HG02852 (cell line): ENCODE results near the gene REP15.
"Not testable (repeated sequence)": the region's sequence is repeated elsewhere in the genome, so short reads cannot be mapped to it uniquely, and the experiment has no call there.

ENCODE experiments used
- ATAC-seq: cut with Tn5 transposase; IDR thresholded peaks from one replicate; pipeline ENCODE4 v1.9.1; 2021; ENCODE audit warnings: mild to moderate bottlenecking, moderate library complexity; ENCODE audit not compliant: unreplicated experiment

The REP15 gene

DNA sequence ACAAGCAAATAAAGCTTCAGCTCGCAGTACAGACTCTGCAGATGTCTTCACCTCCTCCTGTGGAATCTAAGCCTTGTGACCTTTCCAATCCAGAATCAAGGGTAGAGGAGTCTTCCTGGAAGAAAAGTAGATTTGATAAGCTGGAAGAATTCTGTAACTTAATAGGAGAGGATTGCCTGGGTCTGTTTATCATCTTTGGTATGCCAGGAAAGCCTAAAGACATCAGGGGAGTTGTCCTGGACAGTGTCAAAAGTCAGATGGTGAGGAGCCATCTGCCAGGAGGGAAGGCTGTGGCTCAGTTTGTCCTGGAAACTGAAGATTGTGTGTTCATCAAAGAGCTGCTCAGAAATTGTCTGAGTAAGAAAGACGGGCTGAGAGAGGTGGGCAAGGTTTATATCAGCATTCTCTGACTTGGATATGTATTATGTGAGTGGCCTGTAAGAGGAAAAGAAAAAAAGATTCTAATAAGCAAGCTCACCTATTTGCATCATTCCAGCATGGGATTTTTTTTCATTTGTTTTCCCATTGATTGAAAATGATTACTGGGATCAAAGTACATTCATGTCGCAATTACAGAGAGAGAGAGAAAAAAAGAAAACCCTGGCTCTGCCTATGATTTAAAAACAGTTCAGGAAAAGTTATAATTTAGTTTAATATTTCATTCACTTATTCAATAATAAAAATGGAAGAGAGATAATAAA lies 767 bp downstream of the REP15 start:
- ATAC-seq = no peak

GRCh38 chr12:27703720-27704452 lies 7.6 kb downstream of the REP15 start:
- ATAC-seq = peak; percentile 95

- no peak for ATAC-seq
These were observed 9.0 kb downstream of the REP15 start for GRCh38 chr12:27705263-27705662.

GRCh38 chr12:27707216-27707615 lies 11.0 kb downstream of the REP15 start:
- ATAC-seq = no peak

GRCh38 chr12:27709212-27709931 lies 13.1 kb downstream of the REP15 start:
- no peak for ATAC-seq

DNA sequence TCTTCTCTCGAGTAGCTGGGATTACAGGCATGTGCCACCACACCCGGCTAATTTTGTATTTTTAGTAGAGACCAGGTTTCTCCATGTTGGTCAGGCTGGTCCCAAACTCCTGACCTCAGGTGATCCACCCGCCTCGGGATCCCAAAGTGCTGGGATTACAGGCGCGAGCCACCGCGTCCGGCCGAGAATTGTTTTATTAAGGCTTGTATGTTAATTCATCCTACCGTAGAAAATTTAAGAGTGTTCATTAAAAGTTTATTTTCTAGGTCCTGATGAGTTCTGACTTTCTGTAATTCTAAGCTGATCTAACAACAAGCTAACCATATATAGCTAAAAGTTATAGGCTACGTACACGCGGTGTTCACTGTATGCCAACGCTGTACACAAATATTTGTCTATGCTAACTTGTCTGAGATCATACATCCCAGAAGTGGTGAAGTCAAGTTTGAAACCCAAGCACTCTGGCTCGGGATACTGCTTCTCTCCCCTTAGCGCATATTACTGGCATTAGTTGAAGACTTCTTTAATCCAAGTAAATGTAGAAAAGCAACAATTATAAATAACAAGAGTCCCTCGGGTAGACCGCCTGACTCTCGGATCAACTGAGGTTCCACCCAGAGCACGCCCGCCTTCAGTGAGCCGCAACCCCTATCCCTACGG lies 13.8 kb downstream of the REP15 start:
- ATAC-seq = peak; percentile 37

GRCh38 chr12:27710592-27711316 lies 14.5 kb downstream of the REP15 start, which contains the start of gene MRPS35:
Gene MRPS35, plus strand, starts transcription at chr12:27710832. Its CDS starts 12 bp downstream, at chr12:27710844.
- peak; percentile 97 for ATAC-seq

- peak; percentile 9 for ATAC-seq
These were observed 15.1 kb downstream of the REP15 start for GRCh38 chr12:27711317-27711682.

GRCh38 chr12:27711967-27712366 lies 15.7 kb downstream of the REP15 start:
- no peak for ATAC-seq

GRCh38 chr12:27723212-27723611 lies 27.0 kb downstream of the REP15 start:
- ATAC-seq = no peak

DNA sequence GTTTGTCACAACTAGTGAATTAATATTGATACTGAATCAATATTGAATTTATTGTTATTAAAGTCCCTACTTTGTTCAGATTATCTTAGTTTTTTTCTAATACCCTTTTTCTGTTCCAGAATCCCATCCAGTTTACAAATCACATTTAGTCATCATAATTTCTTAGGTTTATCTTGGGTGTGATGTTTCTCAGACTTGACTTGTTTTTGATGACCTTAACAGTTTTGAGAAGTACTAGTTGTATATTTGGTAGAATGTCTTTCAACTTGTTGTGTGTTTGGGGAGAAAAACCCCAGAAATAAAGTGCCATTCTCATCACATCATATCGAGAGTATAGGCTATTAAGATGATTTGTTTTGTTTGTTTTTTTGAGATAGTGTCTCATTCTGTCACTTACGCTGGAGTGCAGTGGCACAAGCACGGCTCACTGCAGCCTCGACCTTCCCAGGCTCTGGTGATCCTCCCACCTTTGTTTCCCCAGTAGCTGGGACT lies 33.9 kb downstream of the REP15 start:
- no peak for ATAC-seq

GRCh38 chr12:27732281-27732680 lies 36.0 kb downstream of the REP15 start:
- ATAC-seq = no peak

GRCh38 chr12:27733052-27733656 lies 36.9 kb downstream of the REP15 start:
- ATAC-seq = peak; percentile 59

GRCh38 chr12:27733791-27734190 lies 37.5 kb downstream of the REP15 start:
- ATAC-seq = no peak

- not testable (repeated sequence) for ATAC-seq
These were observed 38.1 kb downstream of the REP15 start for GRCh38 chr12:27734321-27734720.

GRCh38 chr12:27743601-27744000 lies 47.4 kb downstream of the REP15 start:
- ATAC-seq = no peak

DNA sequence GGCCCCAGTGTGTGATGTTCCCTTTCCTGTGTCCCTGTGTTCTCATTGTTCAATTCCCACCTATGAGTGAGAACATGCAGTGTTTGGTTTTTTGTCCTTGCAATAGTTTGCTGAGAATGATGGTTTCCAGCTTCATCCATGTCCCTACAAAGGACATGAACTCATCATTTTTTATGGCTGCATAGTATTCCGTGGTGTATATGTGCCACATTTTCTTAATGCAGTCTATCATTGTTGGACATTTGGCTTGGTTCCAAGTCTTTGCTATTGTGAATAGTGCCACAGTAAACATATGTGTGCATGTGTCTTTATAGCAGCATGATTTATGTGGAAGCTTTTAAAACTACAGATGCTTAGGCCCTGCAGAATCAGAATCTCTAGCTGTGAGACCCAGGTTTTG lies 49.5 kb downstream of the REP15 start:
- not testable (repeated sequence) for ATAC-seq
